Prostate gland (tissue), 2 donors: ENCODE measurements around the gene CAPN14.

Experiments
- CTCF ChIP-seq, 4 experiments: fragments of 200-600 bp in 2 of 4; fragments of 450-650 bp in 2 of 4; sonication (generic) in 2 of 4; IDR thresholded peaks; 1 replicate in 3 of 4; 2 replicates in 1 of 4; pipeline ENCODE4 v1.5.1; 2016 to 2019; ENCODE audit warnings: antibody characterized with exemption in 4 of 4, mild to moderate bottlenecking in 2 of 4, moderate library complexity in 2 of 4
- POLR2AphosphoS5 ChIP-seq: sonication (generic); formaldehyde crosslinking; IDR thresholded peaks from one replicate; pipeline ENCODE4 v1.6.1; 2017; ENCODE audit warnings: antibody characterized with exemption

GRCh38 chr2:31203916-31204315, 13.4 kb downstream of the CAPN14 start:
- no peak for TF ChIP-seq CTCF (IDR thresholded peaks at IDR 0.05)
- TF ChIP-seq POLR2AphosphoS5: no peak
